ENCODE measurements around the gene MAPK14.
"Not testable (repeated sequence)": the region's sequence is repeated elsewhere in the genome, so short reads cannot be mapped to it uniquely, and the experiment has no call there.

Gene MAPK14

DNA sequence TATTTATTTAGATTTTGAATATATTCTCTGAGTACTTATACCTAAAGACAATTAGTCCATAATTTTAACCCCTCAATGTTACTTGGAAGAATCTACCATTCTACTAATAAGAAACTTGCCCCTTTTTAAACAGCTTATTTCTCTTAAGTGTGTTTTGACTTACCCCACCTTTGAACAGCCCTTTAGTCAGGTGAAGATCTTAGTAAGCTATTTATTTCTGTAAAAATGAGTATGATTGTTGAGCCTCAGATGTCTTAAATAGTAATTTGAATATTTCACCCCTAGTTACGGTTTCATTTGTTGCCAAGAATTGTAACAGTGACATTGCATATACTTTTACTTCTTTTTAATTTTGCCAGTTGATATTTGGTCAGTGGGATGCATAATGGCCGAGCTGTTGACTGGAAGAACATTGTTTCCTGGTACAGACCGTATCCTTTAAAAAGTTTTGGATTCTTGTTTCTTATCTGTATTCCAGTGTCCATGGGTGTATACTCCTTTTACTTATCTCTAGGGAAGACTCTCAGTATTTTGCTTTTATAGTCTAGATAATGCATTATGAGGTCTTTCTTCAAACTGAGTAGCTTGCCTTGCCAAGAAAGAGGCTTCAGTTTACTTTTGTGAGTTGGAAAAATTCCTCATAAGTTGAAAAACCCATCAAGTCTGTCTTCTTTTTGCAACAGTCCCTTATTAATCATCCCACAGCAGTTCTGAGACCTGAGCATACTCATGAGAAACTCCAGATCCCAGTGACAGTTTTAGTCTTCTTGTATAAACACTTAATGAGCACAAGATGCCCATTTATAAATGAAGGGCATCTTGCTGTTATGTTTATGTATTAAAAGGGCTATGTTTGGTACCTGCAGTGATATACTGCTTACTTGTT, 48.8 kb downstream of the MAPK14 start:
- Histone ChIP-seq H3K4me3 (no peak overlapping the region), H3K27ac (no peak overlapping the region), H3K9ac (ENCODE audit: insufficient read length) (no peak overlapping the region), H3K36me3 (ENCODE audit: insufficient read depth, low read length) (peaks cover 56% of the 10 kb centered on the region), H3K9me3 (ENCODE audit: low read depth, low read length) (peaks cover 4% of the 10 kb centered on the region)
- no peak for TF ChIP-seq EZH2 (IDR thresholded peaks at IDR 0.05)
- no peak for TF ChIP-seq POLR2AphosphoS5 (IDR thresholded peaks at IDR 0.05; ENCODE audit: borderline replicate concordance, low read depth, low read length)
- TF ChIP-seq FOXP2 (optimal IDR thresholded peaks at IDR 0.05; ENCODE audit: control extremely low read depth, extremely low read length, insufficient read depth) = no peak
- no peak for DNase-seq (ENCODE audit: low read depth, low spot score)

DNA sequence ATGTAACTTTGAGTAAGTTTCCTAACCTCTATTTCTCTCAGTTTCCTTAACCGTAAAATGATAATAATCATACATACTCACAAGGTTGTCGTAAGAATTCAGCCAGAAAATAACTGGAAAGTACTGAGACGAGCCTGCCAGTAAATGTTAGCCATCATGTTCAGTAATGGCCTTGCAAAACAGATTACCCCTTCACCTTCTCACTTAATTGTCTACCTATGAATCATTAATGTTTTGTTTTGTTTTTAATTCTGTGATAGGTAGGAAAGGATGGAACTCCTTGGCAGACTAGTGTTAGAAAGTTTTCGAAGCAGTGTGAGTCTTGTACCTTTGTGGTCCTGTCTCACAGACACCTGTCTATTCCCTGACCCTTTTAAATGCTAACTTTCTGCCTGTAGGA, 50.6 kb downstream of the MAPK14 start:
- Histone ChIP-seq H3K9me3 (ENCODE audit: low read depth, low read length) (peaks cover 13% of the 10 kb centered on the region), H3K4me3 (no peak overlapping the region), H3K36me3 (ENCODE audit: insufficient read depth, low read length) (peaks cover 74% of the 10 kb centered on the region), H3K9ac (ENCODE audit: insufficient read length) (no peak overlapping the region), H3K27ac (no peak overlapping the region)
- no peak for TF ChIP-seq POLR2AphosphoS5 (IDR thresholded peaks at IDR 0.05; ENCODE audit: borderline replicate concordance, low read depth, low read length)
- no peak for DNase-seq (ENCODE audit: low read depth, low spot score)

DNA sequence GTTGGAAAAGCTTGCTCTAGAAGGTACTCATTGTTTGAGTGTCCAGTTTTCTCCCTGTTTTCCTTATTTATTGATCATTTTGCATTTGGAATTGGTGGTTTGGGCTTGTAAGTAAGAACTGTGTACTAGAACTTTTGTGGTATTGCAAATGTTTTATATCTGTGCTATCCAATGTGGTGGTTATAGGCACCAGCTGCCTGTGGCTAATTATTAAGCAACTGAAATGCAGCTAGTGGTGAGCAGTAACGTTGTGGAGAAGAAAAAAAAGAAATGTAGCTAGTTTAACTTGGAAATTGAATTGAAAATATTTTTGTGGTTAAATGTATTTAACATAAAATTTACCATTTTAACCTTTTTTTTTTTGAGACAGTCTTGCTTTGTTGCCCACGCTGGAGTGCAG, 52.0 kb downstream of the MAPK14 start:
- DNase-seq (ENCODE audit: low read depth, low spot score) = no peak
- TF ChIP-seq POLR2AphosphoS5 (IDR thresholded peaks at IDR 0.05; ENCODE audit: borderline replicate concordance, low read depth, low read length) (no peak), EZH2 (IDR thresholded peaks at IDR 0.05) (no peak), FOXP2 (optimal IDR thresholded peaks at IDR 0.05; ENCODE audit: control extremely low read depth, extremely low read length, insufficient read depth) (no peak)
- no peak overlapping the region for H3K27ac ChIP-seq
- H3K9me3 ChIP-seq (ENCODE audit: low read depth, low read length) = peaks cover 13% of the 10 kb centered on the region
- H3K36me3 ChIP-seq (ENCODE audit: insufficient read depth, low read length) = peaks cover 88% of the 10 kb centered on the region
- no peak overlapping the region for H3K9ac ChIP-seq (ENCODE audit: insufficient read length)
- no peak overlapping the region for H3K4me3 ChIP-seq

DNA sequence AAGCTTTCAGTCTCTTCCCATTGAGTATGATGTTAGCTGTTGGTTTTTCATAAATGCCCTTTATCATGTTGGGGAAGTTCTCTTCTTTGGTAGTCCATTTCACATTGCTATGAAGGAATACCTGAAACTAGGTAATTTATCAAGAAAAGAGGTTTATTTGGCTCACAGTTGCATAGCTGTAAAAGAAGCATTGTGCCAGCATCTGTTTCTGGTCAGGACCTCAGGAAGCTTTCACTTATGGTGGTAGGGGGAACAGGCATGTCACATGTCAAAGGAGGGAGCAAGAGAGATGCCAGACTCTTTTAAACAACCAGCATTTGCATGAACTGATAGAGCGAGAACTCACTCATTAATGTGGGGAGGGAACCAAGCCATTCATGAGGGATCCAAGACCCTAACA, 54.7 kb downstream of the MAPK14 start:
- no peak overlapping the region for H3K4me3 ChIP-seq
- H3K27ac ChIP-seq = no peak overlapping the region
- peaks cover 13% of the 10 kb centered on the region for H3K9me3 ChIP-seq (ENCODE audit: low read depth, low read length)
- TF ChIP-seq EZH2 (IDR thresholded peaks at IDR 0.05) (no peak), FOXP2 (optimal IDR thresholded peaks at IDR 0.05; ENCODE audit: control extremely low read depth, extremely low read length, insufficient read depth) (no peak), POLR2AphosphoS5 (IDR thresholded peaks at IDR 0.05; ENCODE audit: borderline replicate concordance, low read depth, low read length) (no peak)
- peaks cover 78% of the 10 kb centered on the region for H3K36me3 ChIP-seq (ENCODE audit: insufficient read depth, low read length)
- H3K9ac ChIP-seq (ENCODE audit: insufficient read length) = no peak overlapping the region
- DNase-seq (ENCODE audit: low read depth, low spot score) = no peak

DNA sequence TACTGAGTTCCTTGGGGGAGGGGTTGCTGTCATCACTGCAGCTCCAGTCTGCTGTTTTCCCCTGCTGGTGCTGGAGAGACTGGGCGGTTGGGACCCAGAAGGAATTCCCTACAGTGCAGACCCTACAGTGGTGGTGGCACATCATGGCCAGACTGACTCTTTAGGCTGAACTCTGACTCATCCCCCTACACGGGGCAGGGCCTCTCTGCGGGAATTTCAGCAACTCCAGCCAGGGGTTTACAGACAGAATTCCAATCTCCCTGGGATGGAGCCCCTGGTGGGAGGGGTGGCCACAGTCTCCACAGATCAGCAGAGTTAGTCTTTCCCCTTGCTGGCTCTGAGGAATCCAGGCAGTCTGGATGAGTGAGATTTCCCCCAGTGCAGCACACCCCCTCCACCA, 55.8 kb downstream of the MAPK14 start:
- Histone ChIP-seq H3K36me3 (ENCODE audit: insufficient read depth, low read length) (peaks cover 66% of the 10 kb centered on the region), H3K27ac (no peak overlapping the region), H3K4me3 (no peak overlapping the region), H3K9ac (ENCODE audit: insufficient read length) (no peak overlapping the region), H3K9me3 (ENCODE audit: low read depth, low read length) (peaks cover 13% of the 10 kb centered on the region)
- TF ChIP-seq POLR2AphosphoS5 (IDR thresholded peaks at IDR 0.05; ENCODE audit: borderline replicate concordance, low read depth, low read length) = no peak
- TF ChIP-seq FOXP2 (optimal IDR thresholded peaks at IDR 0.05; ENCODE audit: control extremely low read depth, extremely low read length, insufficient read depth) = no peak
- no peak for TF ChIP-seq EZH2 (IDR thresholded peaks at IDR 0.05)
- DNase-seq (ENCODE audit: low read depth, low spot score) = no peak

DNA sequence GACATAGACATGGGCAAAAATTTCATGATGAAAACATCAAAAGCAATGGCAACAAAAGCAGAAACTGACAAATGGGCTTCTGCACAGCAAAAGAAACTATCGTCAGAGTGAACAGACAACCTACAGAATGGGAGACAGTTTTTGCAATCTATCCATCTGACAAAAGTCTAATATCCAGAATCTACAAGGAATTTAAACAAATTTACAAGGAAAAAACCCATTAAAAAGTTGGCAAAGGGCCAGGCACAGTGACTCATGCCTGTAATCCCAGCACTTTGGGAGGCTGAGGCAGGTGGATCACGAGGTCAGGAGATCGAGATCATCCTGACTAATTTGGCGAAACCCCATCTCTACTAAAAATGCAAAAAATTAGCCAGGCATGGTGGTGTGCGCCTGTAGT, 60.6 kb downstream of the MAPK14 start:
- H3K4me3 ChIP-seq; DNase-seq (ENCODE audit: low read depth, low spot score); H3K9ac ChIP-seq (ENCODE audit: insufficient read length); H3K27ac ChIP-seq; H3K9me3 ChIP-seq (ENCODE audit: low read depth, low read length): not testable (repeated sequence)
- H3K36me3 ChIP-seq (ENCODE audit: insufficient read depth, low read length) = peaks cover 19% of the 10 kb centered on the region

DNA sequence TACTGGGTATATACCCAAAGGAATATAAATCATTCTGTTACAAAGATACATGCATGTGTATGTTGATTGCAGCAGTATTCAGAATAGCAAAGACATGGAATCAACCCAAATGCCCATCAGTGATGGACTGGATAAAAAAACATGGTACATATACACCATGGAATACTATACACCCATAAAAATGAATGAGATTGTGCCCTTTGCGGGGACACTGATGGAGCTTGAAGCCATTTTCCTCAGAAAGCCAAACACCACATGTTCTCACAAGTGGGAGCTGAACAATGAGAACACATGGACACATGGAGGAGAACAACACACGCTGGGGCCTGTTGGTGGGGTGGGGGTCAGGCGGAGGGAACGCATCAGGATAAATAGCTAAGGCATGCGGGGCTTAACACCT, 61.4 kb downstream of the MAPK14 start:
- H3K36me3 ChIP-seq (ENCODE audit: insufficient read depth, low read length) = peaks cover 10% of the 10 kb centered on the region
- no peak overlapping the region for H3K9ac ChIP-seq (ENCODE audit: insufficient read length)
- no peak overlapping the region for H3K4me3 ChIP-seq
- H3K9me3 ChIP-seq (ENCODE audit: low read depth, low read length) = no peaks in the 10 kb centered on the region
- TF ChIP-seq FOXP2 (optimal IDR thresholded peaks at IDR 0.05; ENCODE audit: control extremely low read depth, extremely low read length, insufficient read depth) (no peak), POLR2AphosphoS5 (IDR thresholded peaks at IDR 0.05; ENCODE audit: borderline replicate concordance, low read depth, low read length) (no peak), EZH2 (IDR thresholded peaks at IDR 0.05) (no peak)
- no peak overlapping the region for H3K27ac ChIP-seq
- DNase-seq (ENCODE audit: low read depth, low spot score) = no peak

DNA sequence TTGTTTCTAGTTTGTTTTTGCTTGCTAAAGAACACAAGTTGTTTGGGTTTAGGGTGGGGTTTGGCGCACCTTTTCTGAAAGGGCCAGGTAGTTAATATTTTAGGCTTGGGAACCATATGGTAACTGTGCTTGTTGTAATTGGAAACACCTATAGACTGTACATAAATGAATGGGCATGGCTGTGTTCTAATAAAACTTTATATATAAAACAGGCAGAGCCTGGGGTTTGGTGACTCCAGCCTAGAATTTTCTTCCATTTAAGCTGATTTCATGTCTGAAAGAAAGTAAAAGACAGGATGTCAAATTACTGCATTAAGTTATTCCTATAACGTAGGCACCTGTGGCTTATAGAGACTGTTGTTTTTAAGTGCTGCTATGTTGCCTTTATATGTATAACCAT, 66.6 kb downstream of the MAPK14 start:
- Histone ChIP-seq H3K36me3 (ENCODE audit: insufficient read depth, low read length) (peaks cover 6% of the 10 kb centered on the region), H3K27ac (no peak overlapping the region), H3K9me3 (ENCODE audit: low read depth, low read length) (no peaks in the 10 kb centered on the region), H3K4me3 (no peak overlapping the region), H3K9ac (ENCODE audit: insufficient read length) (no peak overlapping the region)
- no peak for TF ChIP-seq POLR2AphosphoS5 (IDR thresholded peaks at IDR 0.05; ENCODE audit: borderline replicate concordance, low read depth, low read length)
- no peak for TF ChIP-seq FOXP2 (optimal IDR thresholded peaks at IDR 0.05; ENCODE audit: control extremely low read depth, extremely low read length, insufficient read depth)
- no peak for TF ChIP-seq EZH2 (IDR thresholded peaks at IDR 0.05)
- DNase-seq (ENCODE audit: low read depth, low spot score) = no peak

All from SK-N-MC (cell line).